Tibial artery (tissue), 4 donors: ENCODE data around the gene LHX3.

Source experiments
- DNase-seq, 2 donors: peaks; one replicate each; pipeline ENCODE4 v3.0.0-alpha.2; 2019
- H3K27ac ChIP-seq, 2 donors: fragments of 200-600 bp; sonication (generic) in 1 of 2; 1 replicate in 1 of 2; 2 replicates in 1 of 2; pipeline ENCODE4 v1.5.1; 2018 to 2019; ENCODE audit warnings: mild to moderate bottlenecking in 1 of 2
- H3K27me3 ChIP-seq, 2 donors: fragments of 200-600 bp; sonication (generic) in 1 of 2; one replicate each; pipeline versions ENCODE4 v1.5.1 to v1.6.0; 2016 to 2019
- H3K36me3 ChIP-seq, 3 donors: fragments of 200-600 bp; sonication (generic) in 2 of 3; one replicate each; pipeline ENCODE4 v1.5.1; 2016 to 2019; ENCODE audit warnings: mild to moderate bottlenecking in 2 of 3
- H3K4me1 ChIP-seq, 4 donors: fragments of 200-600 bp; sonication (generic) in 2 of 4; 1 replicate in 3 of 4; 2 replicates in 1 of 4; pipeline ENCODE4 v1.5.1; 2016 to 2019
- H3K4me3 ChIP-seq, 2 donors: fragments of 200-600 bp; sonication (generic) in 1 of 2; 1 replicate in 1 of 2; 2 replicates in 1 of 2; pipeline ENCODE4 v1.5.1; 2018 to 2019; ENCODE audit warnings: mild to moderate bottlenecking in 2 of 2
- H3K9me3 ChIP-seq, 3 donors: fragments of 200-600 bp; sonication (generic) in 1 of 3; one replicate each; pipeline ENCODE4 v1.5.1; 2016 to 2019
- intact Hi-C: fragments of 100-400 bp; cut with DNase I; formaldehyde crosslinking; loops from one replicate; pipeline ENCODE4 v1.15.0; 2023; ENCODE audit warnings: low total_unique reads
- TF ChIP-seq, protein P1 (sequence below), 2 experiments: fragments of 200-600 bp in 1 of 2; fragments of 450-650 bp in 1 of 2; IDR thresholded peaks; one replicate each; pipeline ENCODE4 v1.5.1; 2017 to 2019; ENCODE audit warnings: antibody characterized with exemption in 2 of 2, mild to moderate bottlenecking in 1 of 2, moderate library complexity in 1 of 2

The LHX3 gene

DNA sequence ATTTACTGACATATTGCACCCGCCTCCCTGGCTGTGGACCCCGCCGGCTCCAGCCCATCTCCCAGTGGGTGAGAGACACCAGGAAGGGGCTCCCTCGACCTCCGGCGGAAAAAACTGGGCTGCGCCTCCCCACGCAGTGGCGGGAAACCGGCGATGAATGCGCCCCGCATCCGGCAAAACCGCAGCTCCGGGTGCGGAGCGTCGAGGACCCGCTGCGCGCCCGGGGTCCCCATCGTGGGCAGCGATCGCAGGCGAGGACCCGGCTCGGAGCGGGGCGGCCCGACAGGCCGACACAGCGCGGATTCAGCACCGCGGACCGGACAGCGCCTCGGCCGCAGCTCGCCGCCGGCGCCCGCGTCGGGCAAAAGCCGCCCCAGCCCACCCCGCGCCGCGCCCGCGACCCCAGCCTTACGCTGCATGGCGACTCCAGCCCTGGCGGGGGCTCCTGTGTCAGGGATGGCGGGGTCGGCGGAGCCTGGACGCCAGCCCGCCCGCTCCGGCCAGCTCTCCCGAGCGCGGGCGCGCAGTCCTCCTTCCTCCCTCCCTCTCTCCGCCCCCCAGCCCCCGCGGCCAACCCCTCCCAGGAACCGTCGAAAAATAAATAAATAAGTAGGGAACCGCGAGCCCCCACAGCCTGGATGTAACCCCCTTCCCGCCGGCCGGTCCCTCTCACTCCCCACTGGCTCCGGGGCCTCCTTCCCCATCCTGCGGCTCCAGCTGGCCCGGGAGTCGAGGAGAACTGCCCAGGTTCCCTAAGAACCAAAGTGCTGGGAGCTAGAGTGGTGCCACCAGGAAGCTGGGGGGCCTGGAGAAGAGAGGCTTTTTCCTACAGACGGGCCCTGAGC lies 3.1 kb downstream of the LHX3 start:
- no peaks in the 10 kb centered on the region for H3K36me3 ChIP-seq
- no peak for DNase-seq
- peaks cover 4 to 91% of the 10 kb centered on the region in 2 donors for H3K27me3 ChIP-seq
- no peak overlapping the region for H3K27ac ChIP-seq
- peaks cover 0 to 31% (median 4%) of the 10 kb centered on the region in 4 donors for H3K4me1 ChIP-seq
- intact Hi-C loops: no loop called here
- no peak overlapping the region for H3K4me3 ChIP-seq
- no peaks in the 10 kb centered on the region for H3K9me3 ChIP-seq
- TF ChIP-seq, protein P1, sequence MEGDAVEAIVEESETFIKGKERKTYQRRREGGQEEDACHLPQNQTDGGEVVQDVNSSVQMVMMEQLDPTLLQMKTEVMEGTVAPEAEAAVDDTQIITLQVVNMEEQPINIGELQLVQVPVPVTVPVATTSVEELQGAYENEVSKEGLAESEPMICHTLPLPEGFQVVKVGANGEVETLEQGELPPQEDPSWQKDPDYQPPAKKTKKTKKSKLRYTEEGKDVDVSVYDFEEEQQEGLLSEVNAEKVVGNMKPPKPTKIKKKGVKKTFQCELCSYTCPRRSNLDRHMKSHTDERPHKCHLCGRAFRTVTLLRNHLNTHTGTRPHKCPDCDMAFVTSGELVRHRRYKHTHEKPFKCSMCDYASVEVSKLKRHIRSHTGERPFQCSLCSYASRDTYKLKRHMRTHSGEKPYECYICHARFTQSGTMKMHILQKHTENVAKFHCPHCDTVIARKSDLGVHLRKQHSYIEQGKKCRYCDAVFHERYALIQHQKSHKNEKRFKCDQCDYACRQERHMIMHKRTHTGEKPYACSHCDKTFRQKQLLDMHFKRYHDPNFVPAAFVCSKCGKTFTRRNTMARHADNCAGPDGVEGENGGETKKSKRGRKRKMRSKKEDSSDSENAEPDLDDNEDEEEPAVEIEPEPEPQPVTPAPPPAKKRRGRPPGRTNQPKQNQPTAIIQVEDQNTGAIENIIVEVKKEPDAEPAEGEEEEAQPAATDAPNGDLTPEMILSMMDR (IDR thresholded peaks at IDR 0.05): no peak

DNA sequence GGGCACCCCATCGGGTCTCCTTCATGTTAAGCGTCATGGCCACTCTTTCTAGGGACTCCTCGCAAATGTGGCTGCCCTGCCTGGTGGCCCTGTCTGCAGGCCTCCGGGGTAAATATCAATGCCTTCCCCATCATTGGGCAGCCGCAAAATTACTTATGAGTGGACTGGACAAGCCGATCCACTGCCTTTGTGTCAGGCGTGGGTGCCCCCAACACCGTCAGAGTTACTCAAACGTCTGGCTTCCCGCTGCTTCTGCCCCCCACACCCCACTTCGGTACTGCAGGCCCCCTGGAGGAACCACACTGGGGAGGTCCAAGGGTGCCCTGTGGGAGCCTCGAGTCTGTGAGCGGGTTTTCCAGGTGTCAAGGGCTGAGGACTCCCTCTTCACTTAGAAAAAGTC lies 3.8 kb downstream of the LHX3 start:
- Histone ChIP-seq H3K27ac (no peak overlapping the region), H3K4me1 (peaks cover 0 to 31% (median 4%) of the 10 kb centered on the region in 4 donors), H3K27me3 (peaks cover 4 to 98% of the 10 kb centered on the region in 2 donors), H3K4me3 (no peak overlapping the region), H3K36me3 (no peaks in the 10 kb centered on the region), H3K9me3 (no peaks in the 10 kb centered on the region)
- DNase-seq: no peak
- intact Hi-C loops: no loop called here
- TF ChIP-seq, protein P1 (IDR thresholded peaks at IDR 0.05): no peak

DNA sequence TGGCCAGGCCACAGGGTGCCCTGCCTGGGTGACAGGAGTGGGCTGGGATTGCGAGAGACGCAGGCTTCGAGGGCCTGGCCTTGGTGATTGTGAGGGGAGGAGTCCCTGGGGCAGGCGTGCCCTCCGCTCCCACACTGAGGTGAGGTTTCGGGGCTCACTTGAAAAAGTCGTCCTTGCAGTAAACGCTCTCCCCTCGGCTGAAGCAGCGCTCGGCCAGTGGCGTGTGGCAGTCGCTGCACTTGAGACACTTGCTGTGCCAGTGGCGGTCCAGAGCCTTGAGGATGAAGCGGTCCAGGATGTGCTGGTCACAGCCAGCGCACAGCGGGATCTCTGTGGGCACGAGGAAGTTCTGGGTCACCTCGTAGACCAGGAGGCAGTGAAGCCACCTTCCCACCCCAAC lies 4.5 kb downstream of the LHX3 start:
- Histone ChIP-seq H3K9me3 (no peaks in the 10 kb centered on the region), H3K36me3 (no peaks in the 10 kb centered on the region), H3K27me3 (peaks cover 4 to 100% of the 10 kb centered on the region in 2 donors), H3K4me1 (peaks cover 0 to 30% (median 4%) of the 10 kb centered on the region in 4 donors), H3K27ac (no peak overlapping the region), H3K4me3 (no peak overlapping the region)
- DNase-seq: no peak
- TF ChIP-seq, protein P1 (IDR thresholded peaks at IDR 0.05): no peak
- intact Hi-C loops: no loop called here

DNA sequence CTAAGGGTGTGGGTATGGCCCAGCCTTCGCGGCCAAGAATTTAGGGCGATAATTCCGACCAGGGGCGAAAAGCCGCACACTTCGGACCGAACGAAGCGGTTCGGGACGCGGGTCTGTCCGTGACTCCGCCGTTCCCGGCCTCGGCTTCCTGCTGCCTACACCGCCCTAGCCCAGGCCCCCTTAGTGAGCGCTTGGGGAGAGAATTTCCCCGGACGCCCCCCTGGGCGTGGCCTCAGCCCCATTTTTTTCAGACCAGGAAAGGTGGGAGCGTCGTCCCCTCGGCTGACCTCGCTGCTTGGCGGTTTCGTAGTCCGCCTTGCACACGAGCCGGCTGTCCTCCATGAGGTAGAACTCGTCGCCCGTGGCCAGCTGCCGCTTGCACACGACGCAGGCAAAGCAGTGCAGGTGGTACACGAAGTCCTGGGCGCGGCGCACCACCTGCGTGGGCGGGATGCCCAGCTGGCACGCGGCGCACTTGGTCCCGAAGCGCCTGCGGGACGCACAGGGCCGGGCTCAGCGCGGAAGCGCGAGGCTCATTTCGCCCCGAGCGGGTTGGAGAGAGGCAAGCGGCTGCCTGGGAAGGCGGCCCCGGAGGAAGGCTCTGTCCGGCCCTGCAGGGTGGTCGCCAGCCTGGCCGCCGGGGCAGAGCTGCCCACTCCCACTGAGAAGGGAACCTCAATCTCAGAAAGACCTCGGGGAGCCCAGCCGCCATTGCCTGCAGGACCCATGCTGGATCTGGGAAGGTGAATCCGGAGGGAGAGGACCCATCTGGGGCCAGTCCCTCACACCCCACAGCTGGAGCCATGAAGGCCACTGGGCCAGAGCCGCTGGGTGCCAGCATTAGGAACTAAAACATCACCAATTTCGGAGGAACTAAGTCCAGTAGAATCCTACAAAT lies 5.3 kb downstream of the LHX3 start:
- Histone ChIP-seq H3K36me3 (no peaks in the 10 kb centered on the region), H3K27me3 (peaks cover 0 to 100% of the 10 kb centered on the region in 2 donors), H3K4me3 (no peak overlapping the region), H3K27ac (no peak overlapping the region), H3K9me3 (no peaks in the 10 kb centered on the region), H3K4me1 (peaks cover 0 to 23% (median 4%) of the 10 kb centered on the region in 4 donors)
- TF ChIP-seq, protein P1 (IDR thresholded peaks at IDR 0.05): no peak
- no peak for DNase-seq
- intact Hi-C loops: no loop called here

DNA sequence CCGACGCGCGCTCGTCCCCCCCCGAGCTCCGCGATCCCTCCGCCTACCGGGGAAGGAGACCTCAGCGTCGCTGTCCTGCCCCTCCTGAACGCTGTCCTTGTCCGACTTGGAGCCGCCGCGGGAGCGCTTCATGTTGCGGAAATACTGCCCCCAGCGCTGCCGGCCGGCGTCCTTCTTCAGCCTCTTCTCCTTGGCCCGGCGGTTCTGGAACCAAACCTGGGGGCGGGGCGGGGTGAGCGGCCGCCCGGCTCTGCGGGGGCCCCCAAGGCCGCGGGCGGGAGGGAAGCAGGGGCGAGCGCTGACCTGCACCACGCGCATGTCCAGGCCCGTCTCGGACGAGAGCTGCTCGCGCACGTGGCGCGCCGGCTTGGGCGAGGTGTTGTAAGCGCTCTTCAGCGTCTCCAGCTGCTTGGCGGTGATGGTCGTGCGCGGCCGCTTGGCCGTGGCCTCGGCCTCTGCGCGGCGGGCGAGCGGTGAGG lies 6.3 kb downstream of the LHX3 start:
- DNase-seq: no peak
- H3K4me3 ChIP-seq: no peak overlapping the region
- TF ChIP-seq, protein P1 (IDR thresholded peaks at IDR 0.05): no peak

More for the DNA sequence above, 6.3 kb downstream of the LHX3 start:
- Histone ChIP-seq H3K9me3 (no peaks in the 10 kb centered on the region), H3K4me1 (peaks cover 0 to 24% (median 4%) of the 10 kb centered on the region in 4 donors), H3K36me3 (no peaks in the 10 kb centered on the region), H3K27me3 (peaks cover 0 to 100% of the 10 kb centered on the region in 2 donors), H3K27ac (no peak overlapping the region)
- intact Hi-C loops: no loop called here
